ENCODE data around the gene FLT1. TPM values are rescaled to one million over a fixed set of nuclear protein-coding genes. Genes with fewer than 3 reads are reported as not detected.

FLT1 gene
- total RNA-seq, 1 experiment from 2014 or later = 0.25 TPM

DNA sequence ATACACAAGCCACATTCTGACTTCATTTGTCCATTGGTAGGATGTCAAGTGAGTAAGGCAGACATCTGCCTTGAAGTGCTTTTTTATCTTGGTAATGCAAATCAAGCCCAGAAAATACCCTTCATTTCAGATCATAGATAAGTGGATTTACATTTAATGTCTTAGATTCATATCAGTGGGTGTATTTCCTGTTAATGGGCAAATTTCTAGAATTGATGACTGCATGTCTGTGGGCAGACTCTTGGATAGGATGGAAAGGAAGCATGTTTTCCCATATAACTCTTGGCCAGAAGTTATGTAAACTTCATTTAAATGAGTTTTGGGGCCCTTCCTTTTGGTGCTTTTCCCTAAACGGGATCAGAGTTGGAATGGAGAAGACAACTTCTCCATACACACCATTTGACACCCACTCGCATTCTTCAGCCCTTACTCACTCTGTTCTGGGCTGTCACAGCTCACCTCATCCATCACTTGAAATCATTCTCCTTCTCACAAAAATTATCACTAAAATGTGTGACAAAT, 154.6 kb downstream of the FLT1 start (continued):
- no peak for TF ChIP-seq ZNF274 (IDR thresholded peaks at IDR 0.05; ENCODE audit: low read depth, low read length)
- no peak for TF ChIP-seq EZH2phosphoT487 (IDR thresholded peaks at IDR 0.05; ENCODE audit: borderline replicate concordance)
- no peak for TF ChIP-seq RAD21 (IDR thresholded peaks at IDR 0.05; ENCODE audit: low read depth)
- TF ChIP-seq, protein P1, sequence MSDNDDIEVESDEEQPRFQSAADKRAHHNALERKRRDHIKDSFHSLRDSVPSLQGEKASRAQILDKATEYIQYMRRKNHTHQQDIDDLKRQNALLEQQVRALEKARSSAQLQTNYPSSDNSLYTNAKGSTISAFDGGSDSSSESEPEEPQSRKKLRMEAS (IDR thresholded peaks at IDR 0.05) = no peak

DNA sequence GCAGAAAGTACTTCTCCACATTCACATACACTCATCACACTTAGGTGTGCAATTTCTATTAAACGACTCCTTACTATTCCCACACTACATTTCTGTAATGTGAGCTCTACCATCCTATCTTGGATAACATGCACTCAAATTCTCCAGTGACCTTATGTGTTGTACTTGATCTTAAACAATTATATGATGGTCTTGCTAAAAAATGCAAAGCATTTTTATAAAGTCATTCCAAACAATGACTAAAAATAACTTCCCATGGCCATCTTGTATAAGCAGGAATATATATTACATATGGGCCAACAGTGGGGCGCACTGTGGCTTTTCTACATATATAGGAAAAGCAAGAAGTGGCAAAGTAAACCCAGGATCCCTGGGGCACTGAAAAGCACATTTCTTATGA, 155.5 kb downstream of the FLT1 start:
- no peaks in the 10 kb centered on the region for H3K9me3 ChIP-seq (ENCODE audit: control insufficient read depth in 1 of 2, insufficient read depth in 1 of 2, low read depth in 1 of 2, low read length in 2 of 2)
- no peak overlapping the region for H3K4me2 ChIP-seq (ENCODE audit: low read length)
- no peaks in the 10 kb centered on the region for H3K9me2 ChIP-seq (ENCODE audit: insufficient read depth)
- H3K4me3 ChIP-seq (replicated peaks in 1 of 2; ENCODE audit: low read depth in 1 of 2, low read length in 2 of 2) = no peak overlapping the region
- H3K9ac ChIP-seq (ENCODE audit: low read length) = no peak overlapping the region
- no peak for DNase-seq (ENCODE audit: low read depth, low spot score)
- RAD21 ChIA-PET (ENCODE audit: low non-redundant PET in 1 of 2, low total read pairs in 2 of 2, uncharacterized antibody in 2 of 2, unreplicated experiment in 2 of 2) = no interaction called here
- ATAC-seq = no peak
- no peaks in the 10 kb centered on the region for H4K20me1 ChIP-seq (ENCODE audit: insufficient read depth)
- no peaks in the 10 kb centered on the region for H3K79me2 ChIP-seq (ENCODE audit: insufficient read depth, low read length)
- H2AFZ ChIP-seq (ENCODE audit: low read depth, low read length, poor library complexity, severe bottlenecking) = no peak overlapping the region
- CTCF ChIA-PET = no interaction called here
- peaks cover 5 to 10% of the 10 kb centered on the region in 2 experiments; a peak in 3 of 4 replicates for H3K4me1 ChIP-seq (ENCODE audit: control insufficient read depth in 1 of 2, insufficient read depth in 2 of 2, low read length in 2 of 2)
- no peak overlapping the region for H3K27ac ChIP-seq (ENCODE audit: low read depth, low read length)
- no TSS peak for BruUV-seq (replicated peaks)
- TF ChIP-seq ELF1 (IDR thresholded peaks at IDR 0.05; ENCODE audit: borderline replicate concordance, low read depth) (no peak), YY1 (IDR thresholded peaks at IDR 0.05; ENCODE audit: extremely low read depth, insufficient replicate concordance, low read depth, low read length) (no peak), FOSL1 (IDR thresholded peaks at IDR 0.05; ENCODE audit: low read depth) (no peak), POLR2AphosphoS5 (IDR thresholded peaks at IDR 0.05; ENCODE audit: low read depth, low read length) (no peak), POLR2A (IDR thresholded peaks at IDR 0.05; ENCODE audit: borderline replicate concordance, extremely low read depth, insufficient read depth, insufficient read length) (no peak), EGR1 (IDR thresholded peaks at IDR 0.05; ENCODE audit: low read depth) (no peak)
- TF ChIP-seq, protein P1 (IDR thresholded peaks at IDR 0.05) = no peak
- TF ChIP-seq, protein P2, sequence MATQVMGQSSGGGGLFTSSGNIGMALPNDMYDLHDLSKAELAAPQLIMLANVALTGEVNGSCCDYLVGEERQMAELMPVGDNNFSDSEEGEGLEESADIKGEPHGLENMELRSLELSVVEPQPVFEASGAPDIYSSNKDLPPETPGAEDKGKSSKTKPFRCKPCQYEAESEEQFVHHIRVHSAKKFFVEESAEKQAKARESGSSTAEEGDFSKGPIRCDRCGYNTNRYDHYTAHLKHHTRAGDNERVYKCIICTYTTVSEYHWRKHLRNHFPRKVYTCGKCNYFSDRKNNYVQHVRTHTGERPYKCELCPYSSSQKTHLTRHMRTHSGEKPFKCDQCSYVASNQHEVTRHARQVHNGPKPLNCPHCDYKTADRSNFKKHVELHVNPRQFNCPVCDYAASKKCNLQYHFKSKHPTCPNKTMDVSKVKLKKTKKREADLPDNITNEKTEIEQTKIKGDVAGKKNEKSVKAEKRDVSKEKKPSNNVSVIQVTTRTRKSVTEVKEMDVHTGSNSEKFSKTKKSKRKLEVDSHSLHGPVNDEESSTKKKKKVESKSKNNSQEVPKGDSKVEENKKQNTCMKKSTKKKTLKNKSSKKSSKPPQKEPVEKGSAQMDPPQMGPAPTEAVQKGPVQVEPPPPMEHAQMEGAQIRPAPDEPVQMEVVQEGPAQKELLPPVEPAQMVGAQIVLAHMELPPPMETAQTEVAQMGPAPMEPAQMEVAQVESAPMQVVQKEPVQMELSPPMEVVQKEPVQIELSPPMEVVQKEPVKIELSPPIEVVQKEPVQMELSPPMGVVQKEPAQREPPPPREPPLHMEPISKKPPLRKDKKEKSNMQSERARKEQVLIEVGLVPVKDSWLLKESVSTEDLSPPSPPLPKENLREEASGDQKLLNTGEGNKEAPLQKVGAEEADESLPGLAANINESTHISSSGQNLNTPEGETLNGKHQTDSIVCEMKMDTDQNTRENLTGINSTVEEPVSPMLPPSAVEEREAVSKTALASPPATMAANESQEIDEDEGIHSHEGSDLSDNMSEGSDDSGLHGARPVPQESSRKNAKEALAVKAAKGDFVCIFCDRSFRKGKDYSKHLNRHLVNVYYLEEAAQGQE (IDR thresholded peaks at IDR 0.05; ENCODE audit: low read depth) = no peak
- TF ChIP-seq, protein P3, sequence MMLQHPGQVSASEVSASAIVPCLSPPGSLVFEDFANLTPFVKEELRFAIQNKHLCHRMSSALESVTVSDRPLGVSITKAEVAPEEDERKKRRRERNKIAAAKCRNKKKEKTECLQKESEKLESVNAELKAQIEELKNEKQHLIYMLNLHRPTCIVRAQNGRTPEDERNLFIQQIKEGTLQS (IDR thresholded peaks at IDR 0.05) = no peak
- TF ChIP-seq, protein P4, sequence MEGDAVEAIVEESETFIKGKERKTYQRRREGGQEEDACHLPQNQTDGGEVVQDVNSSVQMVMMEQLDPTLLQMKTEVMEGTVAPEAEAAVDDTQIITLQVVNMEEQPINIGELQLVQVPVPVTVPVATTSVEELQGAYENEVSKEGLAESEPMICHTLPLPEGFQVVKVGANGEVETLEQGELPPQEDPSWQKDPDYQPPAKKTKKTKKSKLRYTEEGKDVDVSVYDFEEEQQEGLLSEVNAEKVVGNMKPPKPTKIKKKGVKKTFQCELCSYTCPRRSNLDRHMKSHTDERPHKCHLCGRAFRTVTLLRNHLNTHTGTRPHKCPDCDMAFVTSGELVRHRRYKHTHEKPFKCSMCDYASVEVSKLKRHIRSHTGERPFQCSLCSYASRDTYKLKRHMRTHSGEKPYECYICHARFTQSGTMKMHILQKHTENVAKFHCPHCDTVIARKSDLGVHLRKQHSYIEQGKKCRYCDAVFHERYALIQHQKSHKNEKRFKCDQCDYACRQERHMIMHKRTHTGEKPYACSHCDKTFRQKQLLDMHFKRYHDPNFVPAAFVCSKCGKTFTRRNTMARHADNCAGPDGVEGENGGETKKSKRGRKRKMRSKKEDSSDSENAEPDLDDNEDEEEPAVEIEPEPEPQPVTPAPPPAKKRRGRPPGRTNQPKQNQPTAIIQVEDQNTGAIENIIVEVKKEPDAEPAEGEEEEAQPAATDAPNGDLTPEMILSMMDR (IDR thresholded peaks at IDR 0.05 in 2 of 3, conservative IDR thresholded peaks at IDR 0.05 in 1 of 3; ENCODE audit: borderline replicate concordance in 1 of 3, insufficient read depth in 1 of 3, low read depth in 2 of 3, low read length in 2 of 3) = no peak
- POLR2A ChIA-PET = no interaction called here
- intact Hi-C loops (cut with micrococcal nuclease) = no loop called here
- no peaks in the 10 kb centered on the region for H3K27me3 ChIP-seq (ENCODE audit: insufficient read depth, low read length)
- no peaks in the 10 kb centered on the region for H3K36me3 ChIP-seq (ENCODE audit: control insufficient read depth in 1 of 2, insufficient read depth in 2 of 2, low read length in 2 of 2)
